HepG2 (cell line): Measurements from ENCODE around the gene CKS1B. TPM values are rescaled to one million over a fixed set of nuclear protein-coding genes. Genes with fewer than 3 reads are reported as not detected.
"Not testable (repeated sequence)": the region's sequence is repeated elsewhere in the genome, so short reads cannot be mapped to it uniquely, and the experiment has no call there.

Experiments used
- ATAC-seq: fragments of 200-7000 bp; cut with Tn5 transposase; 3 replicates; pipeline ENCODE4 v1.9.1; 2020; ENCODE audit warnings: mild to moderate bottlenecking, moderate library complexity
- BruUV-seq: library from RNA; stranded (reverse); fragments of 400-500 nt; replicated peaks from 2 replicates; lab custom pipeline; 2021; lab: Mats Ljungman, UMichigan
- CTCF ChIA-PET: fragments of 300-600 bp; formaldehyde crosslinking; extraction: SDS; loops from one replicate; lab custom pipeline; 2021; ENCODE audit warnings: low total read pairs, inconsistent platforms, low intra/inter-chr PET ratio; lab: Yijun Ruan, JAX
- POLR2A ChIA-PET: fragments of 350-600 bp; sonication (Branson Sonifier 250); formaldehyde crosslinking; loops from one replicate; lab custom pipeline; 2020; ENCODE audit warnings: antibody characterized with exemption, inconsistent platforms; lab: Yijun Ruan, JAX
- DNase-seq: peaks from one replicate; pipeline ENCODE4 v3.0.0-alpha.2; 2015; ENCODE audit warnings: low spot score
- FAIRE-seq: peaks from 3 replicates; lab custom pipeline; 2011; peaks lifted over from hg19 to GRCh38; lab: Jason Lieb, UNC
- H2AFZ ChIP-seq: one replicate; pipeline ENCODE4 v1.6.1; 2011; ENCODE audit warnings: low read length, inconsistent platforms
- H3K27ac ChIP-seq: fragments of 300-600 bp; 3 replicates; pipeline ENCODE4 v1.8.0; 2011; ENCODE audit warnings: mixed run types, mild to moderate bottlenecking, mixed read lengths, low read length, inconsistent platforms; ENCODE audit not compliant: insufficient read depth; ENCODE audit errors: extremely low read length
- H3K27me3 ChIP-seq, 2 experiments: fragments of 200-600 bp in 1 of 2; 2 replicates in 1 of 2; 3 replicates in 1 of 2; pipeline versions ENCODE4 v1.6.0 to v1.8.0; 2011; ENCODE audit warnings: low read length in 2 of 2, mild to moderate bottlenecking in 2 of 2, moderate library complexity in 2 of 2, inconsistent platforms in 1 of 2; ENCODE audit not compliant: insufficient read depth in 2 of 2, control insufficient read depth in 1 of 2
- H3K36me3 ChIP-seq, 2 experiments: fragments of 200-600 bp in 1 of 2; replicated peaks in 1 of 2; 2 replicates in 1 of 2; 3 replicates in 1 of 2; pipeline versions ENCODE4 v1.5.1 to v1.8.0; 2011; ENCODE audit warnings: low read length in 2 of 2, inconsistent platforms in 1 of 2; ENCODE audit not compliant: insufficient read depth in 2 of 2, control insufficient read depth in 1 of 2
- H3K4me1 ChIP-seq: 2 replicates; pipeline ENCODE4 v1.5.1; 2012; ENCODE audit warnings: low read length, inconsistent platforms; ENCODE audit not compliant: insufficient read depth
- H3K4me2 ChIP-seq: 2 replicates; pipeline ENCODE4 v1.6.0; 2011; ENCODE audit warnings: low read depth, low read length, inconsistent platforms
- H3K4me3 ChIP-seq, 3 experiments: fragments of 200-600 bp in 1 of 3; sonication (generic), shearing (Covaris generic) in 1 of 3; replicated peaks in 1 of 3; 2 replicates each; pipeline ENCODE4 v1.5.1; 2011 to 2016; ENCODE audit warnings: low read length in 3 of 3, inconsistent platforms in 2 of 3, low read depth in 2 of 3, mild to moderate bottlenecking in 2 of 3, control low read depth in 1 of 3, mixed read lengths in 1 of 3; ENCODE audit not compliant: insufficient read depth in 1 of 3
- H3K79me2 ChIP-seq: one replicate; pipeline ENCODE4 v1.6.1; 2011; ENCODE audit warnings: low read length, inconsistent platforms; ENCODE audit not compliant: insufficient read depth
- H3K9ac ChIP-seq: 2 replicates; pipeline ENCODE4 v1.6.0; 2011; ENCODE audit warnings: mild to moderate bottlenecking, low read depth, low read length, inconsistent platforms; ENCODE audit not compliant: insufficient read depth
- H3K9me3 ChIP-seq: 2 replicates; pipeline ENCODE4 v1.5.1; 2012; ENCODE audit warnings: mild to moderate bottlenecking, low read length
- H4K20me1 ChIP-seq: 2 replicates; pipeline ENCODE4 v1.6.0; 2011; ENCODE audit warnings: inconsistent platforms, mild to moderate bottlenecking, low read length, moderate library complexity; ENCODE audit not compliant: insufficient read depth
- CTCF ChIP-seq: sonication (generic); formaldehyde crosslinking; IDR thresholded peaks from 2 replicates; pipeline ENCODE4 v1.5.0; 2020; ENCODE audit warnings: mild to moderate bottlenecking, missing genetic modification reagents, moderate library complexity
- GATAD2A ChIP-seq: IDR thresholded peaks from 2 replicates; pipeline ENCODE4 v1.6.1; 2016
- SAP130 ChIP-seq: IDR thresholded peaks from 2 replicates; pipeline ENCODE4 v1.6.1; 2016; ENCODE audit warnings: low read depth
- SMC3 ChIP-seq: IDR thresholded peaks from 2 replicates; pipeline ENCODE4 v1.6.1; 2011; ENCODE audit warnings: low read length, improper control_type of control experiment
- STAG1 ChIP-seq: sonication (generic); formaldehyde crosslinking; IDR thresholded peaks from 2 replicates; pipeline ENCODE4 v1.4.0; 2020; ENCODE audit warnings: missing genetic modification reagents
- TEAD3 ChIP-seq: optimal IDR thresholded peaks from 2 replicates; pipeline ENCODE3; 2016; ENCODE audit warnings: borderline replicate concordance
- ZNF362 ChIP-seq: sonication (generic); formaldehyde crosslinking; IDR thresholded peaks from 2 replicates; pipeline ENCODE4 v1.4.0; 2020; ENCODE audit warnings: missing genetic modification reagents, mild to moderate bottlenecking, borderline replicate concordance
- ZNF652 ChIP-seq: IDR thresholded peaks from 2 replicates; pipeline ENCODE4 v1.6.1; 2016; ENCODE audit warnings: low read depth, borderline replicate concordance
- WGBS: methylation state at CpG from one replicate; pipeline ENCODE4 v1.1.6; 2017; ENCODE audit warnings: low lambda C conversion rate; 5-methylcytosine and 5-hydroxymethylcytosine counted together
- in situ Hi-C: cut with HindIII; loops from 2 replicates; pipeline ENCODE4 v1.10.0; 2017; ENCODE audit warnings: low pct_unique_long_range_greater_than_20kb; ENCODE audit not compliant: extremely low pct_ligation_motif_present
- intact Hi-C: fragments of 100-400 bp; cut with micrococcal nuclease; formaldehyde crosslinking; loops from one replicate; pipeline ENCODE4 v1.10.0; 2022; ENCODE audit not compliant: unreplicated experiment
- polyA plus RNA-seq, 8 experiments: library from polyadenylated mRNA; depleted of rRNA in 3 of 8; stranded (reverse) in 7 of 8; unstranded in 1 of 8; fragments of >200 nt; fragmentation: Illumina TruSeq in 4 of 8; extraction: Trizol in 4 of 8; gene quantifications; 2 replicates each; pipeline versions ENCODE4 v1.2.1 to v1.2.3, GENCODE V29; 2011 to 2016; ENCODE audit warnings: low read depth in 4 of 8, missing spikeins in 1 of 8, mixed read lengths in 1 of 8; ENCODE audit not compliant: insufficient read depth in 1 of 8
- total RNA-seq, 5 experiments: library from RNA; depleted of rRNA; stranded (reverse); fragments of >200 nt; fragmentation: Illumina TruSeq; extraction: Trizol; gene quantifications; 2 replicates each; pipeline ENCODE4 v1.2.3, GENCODE V29; 2016; ENCODE audit warnings: low read depth in 1 of 5

The CKS1B gene
- total and polyA plus RNA-seq, 2 of the 13 experiments (the other 11 are each of a cell fraction or from before 2014, with no cell fraction given): 217 to 222 TPM

GRCh38 chr1:154995301-154995983 lies 21.0 kb downstream of the CKS1B start:
- TF ChIP-seq ZNF362 (CRISPR knock-in tag) (peak; percentile 52; the same call in 1 of the 2 replicates), ZNF652 (peak; percentile 67; the same call in 1 of the 2 replicates), CTCF (peak; percentile 49), TEAD3 (peak; percentile 28), GATAD2A (0 out of 2 replicates have a peak, but pooled peaks have one; percentile 14), SMC3 (0 out of 2 replicates have a peak, but pooled peaks have one; percentile 34), STAG1 (CRISPR knock-in tag) (0 out of 2 replicates have a peak, but pooled peaks have one; percentile 28), SAP130 (CRISPR knock-in tag) (0 out of 2 replicates have a peak, but pooled peaks have one; percentile 15)
- not testable (repeated sequence) for H3K27ac ChIP-seq, H4K20me1 ChIP-seq, H3K9ac ChIP-seq, H3K36me3 ChIP-seq, FAIRE-seq, ATAC-seq, H3K4me3 ChIP-seq, H3K79me2 ChIP-seq, H3K4me2 ChIP-seq, H2AFZ ChIP-seq, H3K9me3 ChIP-seq, BruUV-seq, H3K27me3 ChIP-seq
- in situ Hi-C loops: loop anchor here (5.0 kb wide), 1 partner anchor 33 kb away; the partner anchor contains the start of gene PYGO2
- H3K4me1 ChIP-seq: peaks cover 18% of the 10 kb centered on the region
- ChIA-PET POLR2A (interaction anchor here (1.5 to 4.2 kb wide), 3 partner anchors 22 to 34 kb away, joined by 4 to 34 read pairs (median 8); partner anchors contain the start of genes PYGO2 and SHC1), CTCF (interaction anchor here (0.6 to 1.3 kb wide), 3 partner anchors 22 to 33 kb away, joined by 3 to 10 read pairs (median 4); partner anchors contain the start of gene PYGO2)
- DNase-seq: peak; percentile 57
- WGBS: 63% methylated on average over 13 of the region's 13 CpGs
- intact Hi-C loops: loop anchor here (5.0 kb wide), 1 partner anchor 67 kb away; the partner anchor contains the start of gene EFNA4
